Neural progenitor cell (in vitro differentiated cells): ENCODE data around the gene ZNF638. TPM values are rescaled to one million over a fixed set of nuclear protein-coding genes. Genes with fewer than 3 reads are reported as not detected.

Experiments used
- DNase-seq: peaks from one replicate; pipeline ENCODE4 v3.0.0-alpha.2; 2016; ENCODE audit warnings: low spot score
- H2AFZ ChIP-seq: fragments of 200-600 bp; sonication (generic); replicated peaks from 2 replicates; pipeline ENCODE4 v1.6.1; 2016; ENCODE audit warnings: antibody characterized with exemption
- H3F3A ChIP-seq: fragments of 200-600 bp; sonication (generic); 2 replicates; pipeline ENCODE4 v1.6.1; 2016; ENCODE audit warnings: antibody characterized with exemption, low read depth
- H3K27ac ChIP-seq: fragments of 200-600 bp; sonication (generic); 2 replicates; pipeline ENCODE4 v1.5.1; 2016; ENCODE audit warnings: mild to moderate bottlenecking
- H3K27me3 ChIP-seq: fragments of 200-600 bp; sonication (generic); 2 replicates; pipeline ENCODE4 v1.6.1; 2016; ENCODE audit warnings: mild to moderate bottlenecking, moderate library complexity
- H3K36me3 ChIP-seq: fragments of 200-600 bp; sonication (generic); 2 replicates; pipeline ENCODE4 v1.5.1; 2016
- H3K4me1 ChIP-seq: fragments of 200-600 bp; sonication (generic); 2 replicates; pipeline ENCODE4 v1.6.1; 2016; ENCODE audit warnings: mixed run types
- H3K4me2 ChIP-seq: fragments of 200-600 bp; sonication (generic); 2 replicates; pipeline ENCODE4 v1.6.1; 2016
- H3K4me3 ChIP-seq: fragments of 200-600 bp; sonication (generic); 2 replicates; pipeline ENCODE4 v1.5.1; 2016
- H3K79me2 ChIP-seq: fragments of 200-600 bp; sonication (generic); 2 replicates; pipeline ENCODE4 v1.6.1; 2016; ENCODE audit warnings: low read depth
- H3K9ac ChIP-seq: fragments of 200-600 bp; sonication (generic); 2 replicates; pipeline ENCODE4 v1.6.1; 2016
- H3K9me3 ChIP-seq: fragments of 200-600 bp; sonication (generic); 2 replicates; pipeline ENCODE4 v1.5.1; 2016; ENCODE audit warnings: low read depth
- H4K20me1 ChIP-seq: fragments of 200-600 bp; sonication (generic); 2 replicates; pipeline ENCODE4 v1.6.1; 2016; ENCODE audit warnings: low read depth
- H3K27ac Mint-ChIP-seq: 3 replicates; pipeline ENCODE4 v1.8.0; 2021; ENCODE audit warnings: mixed read lengths
- H3K27me3 Mint-ChIP-seq: 2 replicates; pipeline ENCODE4 v1.8.0; 2022; ENCODE audit warnings: low read depth, mild to moderate bottlenecking, inconsistent platforms, moderate library complexity, mixed read lengths; ENCODE audit not compliant: insufficient read depth
- H3K36me3 Mint-ChIP-seq: 3 replicates; pipeline ENCODE4 v1.8.0; 2021; ENCODE audit warnings: mixed read lengths
- H3K4me1 Mint-ChIP-seq: 3 replicates; pipeline ENCODE4 v1.8.0; 2021; ENCODE audit warnings: mixed read lengths
- H3K4me3 Mint-ChIP-seq: 3 replicates; pipeline ENCODE4 v1.8.0; 2021; ENCODE audit warnings: mild to moderate bottlenecking, moderate library complexity, mixed read lengths
- H3K9me3 Mint-ChIP-seq: 3 replicates; pipeline ENCODE4 v1.8.0; 2020; ENCODE audit warnings: mixed read lengths
- EZH2 ChIP-seq: fragments of 200-600 bp; sonication (generic); IDR thresholded peaks from 2 replicates; pipeline ENCODE4 v1.6.1; 2017; ENCODE audit warnings: antibody characterized with exemption, mild to moderate bottlenecking, moderate library complexity
- EZH2phosphoT487 ChIP-seq: fragments of 200-600 bp; sonication (generic); IDR thresholded peaks from 2 replicates; pipeline ENCODE4 v1.6.1; 2017; ENCODE audit warnings: antibody characterized with exemption
- total RNA-seq: library from RNA; depleted of rRNA; stranded (reverse); fragments of >200 nt; gene quantifications from 2 replicates; pipeline ENCODE4 v1.2.3, GENCODE V29; 2015; ENCODE audit warnings: low replicate concordance
- TF ChIP-seq, protein P1 (sequence below): fragments of 200-600 bp; sonication (generic); IDR thresholded peaks from 2 replicates; pipeline ENCODE4 v1.5.1; 2017; ENCODE audit warnings: antibody characterized with exemption, mild to moderate bottlenecking

Gene ZNF638
- total RNA-seq, 1 donor from 2014 or later: 362 TPM

DNA sequence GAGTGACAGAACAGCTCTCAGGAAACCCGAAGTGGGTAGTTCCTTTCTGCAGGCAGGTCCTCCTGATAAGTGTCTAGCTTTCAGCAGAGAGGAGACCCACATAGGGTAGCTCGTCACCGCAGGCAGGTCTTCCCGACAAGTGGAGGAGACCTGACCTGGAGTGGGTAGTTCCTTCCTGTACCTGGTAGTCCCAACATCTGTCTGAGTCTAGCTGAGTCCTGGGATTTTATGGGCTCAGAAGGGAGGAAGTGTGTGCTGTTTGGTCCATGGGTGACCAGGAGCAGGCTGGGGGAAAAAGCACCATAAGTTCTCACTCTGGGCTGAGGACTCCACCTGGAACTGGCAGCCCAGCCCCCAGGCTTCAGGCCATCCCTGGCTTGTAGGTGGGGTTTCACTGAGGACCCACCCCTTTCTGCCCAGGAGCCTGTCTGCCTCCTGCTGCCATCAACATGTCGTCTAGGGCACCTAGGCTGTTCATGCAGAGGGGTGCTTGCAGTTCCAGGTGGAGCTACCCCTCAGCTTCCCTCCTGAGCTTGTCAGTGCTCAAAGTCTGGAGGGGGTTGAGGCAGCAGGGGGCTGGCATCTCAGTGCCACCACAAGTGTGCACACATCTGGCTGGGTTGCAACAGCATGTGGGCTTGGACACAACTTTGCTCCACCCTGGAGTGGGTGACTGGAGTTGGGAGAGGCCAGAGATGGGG, 131.2 kb downstream of the ZNF638 start:
- peaks cover 69% of the 10 kb centered on the region for H3K27me3 ChIP-seq
- no peaks in the 10 kb centered on the region for H3K9me3 Mint-ChIP-seq

DNA sequence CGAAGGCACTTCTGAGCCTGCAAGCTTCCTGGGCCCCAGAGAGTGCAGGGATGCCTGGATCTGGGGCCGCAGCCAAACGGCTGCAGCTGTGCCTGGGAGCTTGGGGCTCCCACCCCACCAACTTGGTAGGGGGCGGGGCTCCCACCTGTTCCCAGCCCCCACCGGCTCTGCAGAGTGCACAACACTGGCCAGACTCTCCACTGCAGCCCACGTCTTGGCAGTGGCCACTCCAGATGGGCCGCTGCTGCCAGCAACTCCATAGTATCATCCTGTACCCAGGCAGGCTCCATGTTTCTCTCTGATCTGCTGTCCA, 131.7 kb downstream of the ZNF638 start:
- Histone ChIP-seq H3K4me2 (no peak overlapping the region), H3K4me1 (peaks cover 7% of the 10 kb centered on the region), H3K27me3 (peaks cover 74% of the 10 kb centered on the region), H4K20me1 (peaks cover 10% of the 10 kb centered on the region), H3K27ac (no peak overlapping the region), H3K36me3 (no peaks in the 10 kb centered on the region), H3K9ac (no peak overlapping the region), H3F3A (peaks cover 6% of the 10 kb centered on the region), H3K9me3 (no peaks in the 10 kb centered on the region), H2AFZ (no peak overlapping the region), H3K4me3 (no peak overlapping the region), H3K79me2 (no peaks in the 10 kb centered on the region)
- H3K4me1 Mint-ChIP-seq: peaks cover 20% of the 10 kb centered on the region
- DNase-seq: no peak
- no peak overlapping the region for H3K4me3 Mint-ChIP-seq
- TF ChIP-seq, protein P1, sequence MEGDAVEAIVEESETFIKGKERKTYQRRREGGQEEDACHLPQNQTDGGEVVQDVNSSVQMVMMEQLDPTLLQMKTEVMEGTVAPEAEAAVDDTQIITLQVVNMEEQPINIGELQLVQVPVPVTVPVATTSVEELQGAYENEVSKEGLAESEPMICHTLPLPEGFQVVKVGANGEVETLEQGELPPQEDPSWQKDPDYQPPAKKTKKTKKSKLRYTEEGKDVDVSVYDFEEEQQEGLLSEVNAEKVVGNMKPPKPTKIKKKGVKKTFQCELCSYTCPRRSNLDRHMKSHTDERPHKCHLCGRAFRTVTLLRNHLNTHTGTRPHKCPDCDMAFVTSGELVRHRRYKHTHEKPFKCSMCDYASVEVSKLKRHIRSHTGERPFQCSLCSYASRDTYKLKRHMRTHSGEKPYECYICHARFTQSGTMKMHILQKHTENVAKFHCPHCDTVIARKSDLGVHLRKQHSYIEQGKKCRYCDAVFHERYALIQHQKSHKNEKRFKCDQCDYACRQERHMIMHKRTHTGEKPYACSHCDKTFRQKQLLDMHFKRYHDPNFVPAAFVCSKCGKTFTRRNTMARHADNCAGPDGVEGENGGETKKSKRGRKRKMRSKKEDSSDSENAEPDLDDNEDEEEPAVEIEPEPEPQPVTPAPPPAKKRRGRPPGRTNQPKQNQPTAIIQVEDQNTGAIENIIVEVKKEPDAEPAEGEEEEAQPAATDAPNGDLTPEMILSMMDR: no peak
- TF ChIP-seq EZH2 (no peak), EZH2phosphoT487 (no peak)
- H3K9me3 Mint-ChIP-seq: no peaks in the 10 kb centered on the region
- H3K27ac Mint-ChIP-seq: no peak overlapping the region
- no peaks in the 10 kb centered on the region for H3K36me3 Mint-ChIP-seq
- H3K27me3 Mint-ChIP-seq: peaks cover 15% of the 10 kb centered on the region

More for the DNA sequence above, 131.2 kb downstream of the ZNF638 start:
- peaks cover 10% of the 10 kb centered on the region for H4K20me1 ChIP-seq
- H2AFZ ChIP-seq: no peak overlapping the region
- no peak overlapping the region for H3K4me2 ChIP-seq
- H3K27ac Mint-ChIP-seq: no peak overlapping the region
- DNase-seq: no peak
- no peaks in the 10 kb centered on the region for H3K79me2 ChIP-seq
- H3K27me3 Mint-ChIP-seq: peaks cover 12% of the 10 kb centered on the region
- no peaks in the 10 kb centered on the region for H3K36me3 Mint-ChIP-seq
- H3K4me3 ChIP-seq: no peak overlapping the region
- no peak overlapping the region for H3K4me3 Mint-ChIP-seq
- peaks cover 7% of the 10 kb centered on the region for H3K4me1 ChIP-seq
- no peak overlapping the region for H3K9ac ChIP-seq
- H3K9me3 ChIP-seq: no peaks in the 10 kb centered on the region
- H3K4me1 Mint-ChIP-seq: peaks cover 20% of the 10 kb centered on the region
- peaks cover 6% of the 10 kb centered on the region for H3F3A ChIP-seq
- TF ChIP-seq, protein P1: no peak
- no peak overlapping the region for H3K27ac ChIP-seq
- no peaks in the 10 kb centered on the region for H3K36me3 ChIP-seq

DNA sequence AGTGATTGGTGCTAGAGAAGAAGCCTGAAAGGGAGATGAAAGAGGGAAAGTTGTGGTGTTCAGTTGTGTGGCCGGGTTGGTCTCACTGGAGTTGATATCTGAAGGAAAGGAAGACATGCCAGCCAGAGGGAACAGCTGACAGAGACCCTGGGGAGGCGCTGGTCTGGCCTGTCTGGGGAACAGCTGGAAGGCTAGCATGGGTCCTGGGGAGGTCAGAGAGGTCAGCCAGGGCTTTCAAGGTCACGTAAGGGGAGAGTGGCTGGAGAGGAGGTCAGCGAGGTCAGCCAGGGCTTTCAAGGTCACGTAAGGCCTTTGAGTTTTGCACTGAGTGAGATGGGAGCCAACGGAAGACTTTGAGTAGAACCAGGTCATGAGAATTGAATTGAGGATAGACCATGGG, 132.8 kb downstream of the ZNF638 start:
- Histone ChIP-seq H3K4me1 (peaks cover 7% of the 10 kb centered on the region), H3K4me2 (no peak overlapping the region), H3K79me2 (no peaks in the 10 kb centered on the region), H3F3A (peaks cover 6% of the 10 kb centered on the region), H3K36me3 (no peaks in the 10 kb centered on the region), H3K9me3 (no peaks in the 10 kb centered on the region), H3K27ac (no peak overlapping the region), H3K9ac (no peak overlapping the region), H3K4me3 (no peak overlapping the region), H2AFZ (no peak overlapping the region), H3K27me3 (peaks cover 85% of the 10 kb centered on the region), H4K20me1 (peaks cover 10% of the 10 kb centered on the region)
- TF ChIP-seq, protein P1: no peak
- TF ChIP-seq EZH2phosphoT487: no peak
- TF ChIP-seq EZH2: no peak
- peaks cover 16% of the 10 kb centered on the region for H3K4me1 Mint-ChIP-seq
- no peak for DNase-seq
- no peaks in the 10 kb centered on the region for H3K36me3 Mint-ChIP-seq
- H3K27ac Mint-ChIP-seq: no peak overlapping the region
- peaks cover 24% of the 10 kb centered on the region for H3K27me3 Mint-ChIP-seq
- H3K4me3 Mint-ChIP-seq: no peak overlapping the region
- no peaks in the 10 kb centered on the region for H3K9me3 Mint-ChIP-seq
